ENCODE results near the gene BAIAP2. TPM values are rescaled to one million over a fixed set of nuclear protein-coding genes. Genes with fewer than 3 reads are reported as not detected.
"Not testable (repeated sequence)": the region's sequence is repeated elsewhere in the genome, so short reads cannot be mapped to it uniquely, and the experiment has no call there.

BAIAP2 gene
- total and polyA plus RNA-seq, 9 donors = 12.0 to 80.6 (median 23.2) TPM

- intact Hi-C loops (cut with DNase I) = loop anchor here in 2 of 4 donors (5.0 kb wide), 2 partner anchors 67 to 72 kb away; no protein-coding TSS in a partner anchor
- Histone ChIP-seq H3K9me3 (no peaks in the 10 kb centered on the region), H3K27me3 (no peaks in the 10 kb centered on the region), H3K36me3 (no peaks in the 10 kb centered on the region), H3K27ac (no peak overlapping the region), H3K4me1 (ENCODE audit: insufficient read depth) (no peaks in the 10 kb centered on the region), H3K4me3 (no peak overlapping the region)
- DNase-seq = no peak
- no peak for TF ChIP-seq CTCF (IDR thresholded peaks at IDR 0.05)
- no peak for TF ChIP-seq POLR2A (IDR thresholded peaks at IDR 0.05)
- no peak for TF ChIP-seq EP300 (IDR thresholded peaks at IDR 0.05)
- WGBS, 3 donors = 79 to 91% (median 86%) methylated on average over 11 of the region's 11 CpGs
Observed at GRCh38 chr17:81029859-81030258, 5.1 kb upstream of the BAIAP2 start.

GRCh38 chr17:81030312-81030711 is 4.6 kb upstream of the BAIAP2 start:
- H3K27me3 ChIP-seq; DNase-seq; H3K4me1 ChIP-seq (ENCODE audit: insufficient read depth); H3K9me3 ChIP-seq; H3K4me3 ChIP-seq; H3K27ac ChIP-seq; H3K36me3 ChIP-seq: not testable (repeated sequence)
- 91 to 95% (median 92%) methylated on average over 9 of the region's 9 CpGs for WGBS, 3 donors
- intact Hi-C loops (cut with DNase I) = loop anchor here in 1 of 4 donors (5.0 kb wide), 1 partner anchor 72 kb away; no protein-coding TSS in a partner anchor

DNA sequence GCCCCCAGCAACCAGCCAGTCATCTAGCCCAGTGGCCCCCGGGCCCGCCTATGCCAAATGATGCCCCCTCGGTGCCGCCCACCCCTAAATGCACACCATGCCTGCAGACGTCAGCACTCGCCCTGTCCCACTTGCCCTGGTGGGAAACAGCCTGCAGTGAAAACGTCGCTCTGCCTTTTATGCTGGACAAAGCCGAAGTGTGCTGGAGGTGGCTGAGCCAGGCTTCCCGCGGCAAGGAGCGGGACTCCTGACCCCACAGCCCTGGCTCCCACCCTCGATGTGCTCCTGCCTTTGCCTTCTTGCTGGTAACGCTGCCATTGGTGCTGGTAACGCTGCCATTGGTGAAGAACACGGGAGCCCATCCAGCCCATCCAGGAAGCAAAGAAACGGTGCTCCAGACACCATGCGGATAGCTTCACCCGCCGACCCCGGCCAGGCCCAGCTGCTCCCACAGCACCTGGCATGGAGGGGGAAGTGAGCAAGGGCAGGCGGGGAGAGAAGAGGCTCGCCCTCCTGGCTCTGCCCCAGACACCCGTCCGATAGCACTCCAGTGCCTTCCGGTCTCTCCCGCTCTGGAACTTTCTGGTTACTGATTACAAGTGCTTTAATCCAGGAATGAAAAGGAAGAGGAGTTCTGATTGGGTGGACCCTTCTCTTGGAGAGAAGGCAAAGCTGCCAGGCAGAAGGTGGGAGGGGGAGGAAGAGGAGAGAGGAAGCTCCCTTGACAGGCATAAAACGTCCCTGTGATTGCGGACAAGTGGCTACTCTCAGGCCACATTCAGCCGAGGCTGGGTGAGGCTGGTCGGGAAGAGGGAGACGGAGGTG is 4.0 kb upstream of the BAIAP2 start:
- Histone ChIP-seq H3K4me3 (no peak overlapping the region), H3K27ac (no peak overlapping the region), H3K9me3 (no peaks in the 10 kb centered on the region), H3K36me3 (no peaks in the 10 kb centered on the region), H3K27me3 (no peaks in the 10 kb centered on the region), H3K4me1 (ENCODE audit: insufficient read depth) (peaks cover 4% of the 10 kb centered on the region)
- peak in 2 of 5 donors; percentile 33 to 42 for DNase-seq
- TF ChIP-seq CTCF (IDR thresholded peaks at IDR 0.05) (no peak), POLR2A (IDR thresholded peaks at IDR 0.05) (no peak), EP300 (IDR thresholded peaks at IDR 0.05) (no peak)
- WGBS, 3 donors = 70 to 79% (median 78%) methylated on average over 32 of the region's 32 CpGs
- intact Hi-C loops (cut with DNase I) = loop anchor here in 1 of 4 donors (5.0 kb wide), 1 partner anchor 71 kb away; no protein-coding TSS in a partner anchor

DNA sequence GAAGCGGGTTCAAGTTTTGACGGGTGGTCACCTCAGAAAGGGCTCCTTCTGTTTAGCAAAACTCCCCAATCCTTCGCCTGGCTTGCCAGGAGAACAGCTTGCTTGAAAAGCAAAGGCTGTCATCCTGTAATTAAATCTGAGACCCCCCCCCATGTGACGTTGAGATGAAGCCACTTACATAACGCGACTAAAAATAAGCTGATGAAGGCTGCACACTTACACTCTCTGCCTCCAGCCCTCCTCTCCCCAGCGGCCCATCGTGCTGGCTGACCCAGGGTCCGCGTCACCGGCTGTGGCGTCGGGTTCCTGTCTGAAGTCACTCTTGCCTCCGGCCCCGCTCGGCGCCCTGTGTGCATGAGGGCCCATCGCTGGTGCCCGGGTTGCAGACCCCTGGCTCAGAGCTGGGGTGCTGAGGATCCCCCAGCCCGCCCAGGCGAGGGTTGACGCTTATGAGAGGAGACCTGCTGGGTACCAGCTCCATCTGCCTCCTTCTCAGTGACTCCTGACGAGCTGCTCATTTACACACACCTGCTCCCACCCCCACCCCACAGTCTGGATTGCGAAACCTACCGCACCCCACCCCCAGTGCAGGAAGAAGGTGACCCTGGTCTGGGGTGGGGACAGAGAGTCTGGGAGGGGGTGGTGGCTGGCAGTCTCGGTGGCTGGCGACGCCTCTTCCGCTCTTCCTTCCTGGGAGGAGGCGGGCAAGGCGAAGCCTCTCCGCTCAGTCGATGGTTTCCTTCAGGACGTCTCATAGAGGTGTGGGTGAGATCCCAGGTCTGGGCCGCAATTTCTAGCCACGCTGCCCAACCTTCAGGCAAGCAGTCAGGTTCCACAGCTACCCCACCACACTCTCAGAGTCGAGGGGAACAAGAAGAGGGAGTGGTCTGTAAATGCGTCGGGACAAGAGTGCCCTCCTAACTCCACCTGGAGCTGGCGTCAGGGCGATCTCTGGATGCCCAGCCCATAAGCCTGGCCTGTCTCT is 3.1 kb upstream of the BAIAP2 start:
- H3K27ac ChIP-seq = no peak overlapping the region
- no peaks in the 10 kb centered on the region for H3K27me3 ChIP-seq
- DNase-seq = peak in 2 of 5 donors; percentile 24 to 39
- no peaks in the 10 kb centered on the region for H3K36me3 ChIP-seq
- no peak for TF ChIP-seq POLR2A (IDR thresholded peaks at IDR 0.05)
- no peak for TF ChIP-seq CTCF (IDR thresholded peaks at IDR 0.05)
- TF ChIP-seq EP300 (IDR thresholded peaks at IDR 0.05) = no peak
- H3K4me1 ChIP-seq (ENCODE audit: insufficient read depth) = peaks cover 5% of the 10 kb centered on the region
- H3K4me3 ChIP-seq = no peak overlapping the region
- intact Hi-C loops (cut with DNase I) = loop anchor here in 1 of 4 donors (5.0 kb wide), 1 partner anchor 70 kb away; no protein-coding TSS in a partner anchor
- WGBS, 3 donors = 84 to 94% (median 86%) methylated on average over 40 to 41 of the region's 41 CpGs
- H3K9me3 ChIP-seq = no peaks in the 10 kb centered on the region
